PC-9 (cell line): ENCODE data around the gene ETHE1. TPM values are rescaled to one million over a fixed set of nuclear protein-coding genes. Genes with fewer than 3 reads are reported as not detected.

Experiments used
- BruUV-seq: library from RNA; stranded (reverse); fragments of 400-500 nt; replicated peaks from 2 replicates; lab custom pipeline; 2021; lab: Mats Ljungman, UMichigan
- CTCF ChIA-PET: fragments of 300-600 bp; sonication (Branson Sonifier 250); formaldehyde crosslinking; loops from one replicate; lab custom pipeline; 2022; ENCODE audit warnings: antibody characterized with exemption; lab: Charles Lee
- POLR2A ChIA-PET: fragments of 300-600 bp; sonication (Branson Sonifier 250); formaldehyde crosslinking; loops from one replicate; lab custom pipeline; 2022; ENCODE audit warnings: antibody characterized with exemption; ENCODE audit not compliant: unreplicated experiment; lab: Charles Lee
- DNase-seq, 2 experiments: peaks; one replicate each; pipeline versions ENCODE4 v3.0.0 to v3.0.0-alpha.2; 2015 to 2022; ENCODE audit warnings: mixed read lengths in 1 of 2
- H2AFZ ChIP-seq: fragments of 200-600 bp; sonication (generic); 2 replicates; pipeline ENCODE4 v1.8.1; 2017; ENCODE audit warnings: antibody characterized with exemption
- H3F3A ChIP-seq: fragments of 200-600 bp; sonication (generic); 2 replicates; pipeline ENCODE4 v1.8.1; 2017; ENCODE audit warnings: antibody characterized with exemption, mild to moderate bottlenecking, low read depth; ENCODE audit not compliant: insufficient read depth
- H3K27ac ChIP-seq: fragments of 200-600 bp; sonication (generic); 2 replicates; pipeline ENCODE4 v1.6.1; 2016; ENCODE audit warnings: mixed run types
- H3K27me3 ChIP-seq: fragments of 200-600 bp; sonication (generic); 2 replicates; pipeline ENCODE4 v1.6.1; 2016; ENCODE audit warnings: low read depth, mixed run types; ENCODE audit not compliant: insufficient read depth
- H3K36me3 ChIP-seq: fragments of 200-600 bp; sonication (generic); 2 replicates; pipeline ENCODE4 v1.6.1; 2016; ENCODE audit warnings: low read depth, mixed run types
- H3K4me1 ChIP-seq: fragments of 200-600 bp; sonication (generic); replicated peaks from 2 replicates; pipeline ENCODE4 v1.6.1; 2016; ENCODE audit warnings: mixed run types; ENCODE audit not compliant: insufficient read depth
- H3K4me2 ChIP-seq: fragments of 200-600 bp; sonication (generic); 2 replicates; pipeline ENCODE4 v1.6.1; 2017; ENCODE audit warnings: mixed run types
- H3K4me3 ChIP-seq: fragments of 200-600 bp; sonication (generic); 2 replicates; pipeline ENCODE4 v1.6.1; 2016; ENCODE audit warnings: mixed run types
- H3K79me2 ChIP-seq: fragments of 200-600 bp; sonication (generic); 2 replicates; pipeline ENCODE4 v1.6.1; 2017; ENCODE audit warnings: low read depth, mixed run types
- H3K9me2 ChIP-seq: fragments of 200-600 bp; sonication (generic); 2 replicates; pipeline ENCODE4 v1.8.1; 2017; ENCODE audit warnings: mild to moderate bottlenecking; ENCODE audit not compliant: insufficient read depth
- H3K9me3 ChIP-seq: fragments of 200-600 bp; sonication (generic); 2 replicates; pipeline ENCODE4 v1.8.1; 2016; ENCODE audit warnings: low read depth; ENCODE audit not compliant: insufficient read depth
- H4K20me1 ChIP-seq: fragments of 200-600 bp; sonication (generic); 2 replicates; pipeline ENCODE4 v1.8.1; 2017; ENCODE audit not compliant: insufficient read depth
- EZH2 ChIP-seq: fragments of 200-600 bp; sonication (generic); IDR thresholded peaks from 2 replicates; pipeline ENCODE4 v1.8.0; 2017; ENCODE audit warnings: antibody characterized with exemption, low read depth
- intact Hi-C: fragments of 100-400 bp; cut with micrococcal nuclease; formaldehyde crosslinking; loops from one replicate; pipeline ENCODE4 v1.10.0; 2022; ENCODE audit not compliant: unreplicated experiment
- total RNA-seq: library from RNA; stranded (reverse); gene quantifications from 2 replicates; pipeline ENCODE4 v1.2.3, GENCODE V29; 2021
- TF ChIP-seq, protein P1 (sequence below): fragments of 200-600 bp; sonication (generic); conservative IDR thresholded peaks from 2 replicates; pipeline ENCODE4 v1.6.1; 2017; ENCODE audit warnings: mixed run types, antibody characterized with exemption, mild to moderate bottlenecking, moderate library complexity

The ETHE1 gene
- total RNA-seq, 1 experiment from 2014 or later = 83.4 TPM

DNA sequence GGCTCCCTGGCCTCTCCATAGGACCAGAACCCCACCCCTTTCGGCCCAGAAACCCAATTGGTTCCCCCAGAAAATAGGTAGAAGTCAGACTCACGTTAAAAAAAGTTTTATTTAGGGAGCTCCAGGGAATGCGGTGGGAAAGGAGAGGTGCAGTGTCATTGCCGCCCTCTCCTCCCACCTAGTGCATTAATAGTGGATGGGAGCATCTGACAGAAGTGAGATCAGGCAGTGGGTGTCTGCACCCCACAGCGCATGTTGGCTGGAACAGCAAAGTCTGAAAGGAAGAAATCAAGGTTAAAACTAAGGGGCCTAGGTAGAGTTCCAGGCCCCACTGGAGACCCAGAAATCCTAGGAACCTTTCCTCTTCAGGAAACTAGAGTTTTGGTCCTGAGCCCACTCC lies 20.4 kb downstream of the ETHE1 start:
- TF ChIP-seq, protein P1, sequence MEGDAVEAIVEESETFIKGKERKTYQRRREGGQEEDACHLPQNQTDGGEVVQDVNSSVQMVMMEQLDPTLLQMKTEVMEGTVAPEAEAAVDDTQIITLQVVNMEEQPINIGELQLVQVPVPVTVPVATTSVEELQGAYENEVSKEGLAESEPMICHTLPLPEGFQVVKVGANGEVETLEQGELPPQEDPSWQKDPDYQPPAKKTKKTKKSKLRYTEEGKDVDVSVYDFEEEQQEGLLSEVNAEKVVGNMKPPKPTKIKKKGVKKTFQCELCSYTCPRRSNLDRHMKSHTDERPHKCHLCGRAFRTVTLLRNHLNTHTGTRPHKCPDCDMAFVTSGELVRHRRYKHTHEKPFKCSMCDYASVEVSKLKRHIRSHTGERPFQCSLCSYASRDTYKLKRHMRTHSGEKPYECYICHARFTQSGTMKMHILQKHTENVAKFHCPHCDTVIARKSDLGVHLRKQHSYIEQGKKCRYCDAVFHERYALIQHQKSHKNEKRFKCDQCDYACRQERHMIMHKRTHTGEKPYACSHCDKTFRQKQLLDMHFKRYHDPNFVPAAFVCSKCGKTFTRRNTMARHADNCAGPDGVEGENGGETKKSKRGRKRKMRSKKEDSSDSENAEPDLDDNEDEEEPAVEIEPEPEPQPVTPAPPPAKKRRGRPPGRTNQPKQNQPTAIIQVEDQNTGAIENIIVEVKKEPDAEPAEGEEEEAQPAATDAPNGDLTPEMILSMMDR = no peak
- TF ChIP-seq EZH2 = no peak
- no peaks in the 10 kb centered on the region for H4K20me1 ChIP-seq
- POLR2A ChIA-PET = no interaction called here
- H3K4me1 ChIP-seq = peaks cover 11% of the 10 kb centered on the region
- H3K9me3 ChIP-seq = no peaks in the 10 kb centered on the region
- no peak overlapping the region for H3K27ac ChIP-seq
- no TSS peak for BruUV-seq
- peaks cover 8% of the 10 kb centered on the region; the same call in 1 of the 2 replicates for H3K36me3 ChIP-seq
- no peak overlapping the region for H3K4me2 ChIP-seq
- CTCF ChIA-PET = no interaction called here
- H3K9me2 ChIP-seq = no peaks in the 10 kb centered on the region
- no peak for DNase-seq
- peaks cover 33% of the 10 kb centered on the region; the same call in 1 of the 2 replicates for H3F3A ChIP-seq
- H2AFZ ChIP-seq = no peak overlapping the region
- H3K27me3 ChIP-seq = no peaks in the 10 kb centered on the region
- no peak overlapping the region for H3K4me3 ChIP-seq
- peaks cover 14% of the 10 kb centered on the region for H3K79me2 ChIP-seq
- intact Hi-C loops = no loop called here

DNA sequence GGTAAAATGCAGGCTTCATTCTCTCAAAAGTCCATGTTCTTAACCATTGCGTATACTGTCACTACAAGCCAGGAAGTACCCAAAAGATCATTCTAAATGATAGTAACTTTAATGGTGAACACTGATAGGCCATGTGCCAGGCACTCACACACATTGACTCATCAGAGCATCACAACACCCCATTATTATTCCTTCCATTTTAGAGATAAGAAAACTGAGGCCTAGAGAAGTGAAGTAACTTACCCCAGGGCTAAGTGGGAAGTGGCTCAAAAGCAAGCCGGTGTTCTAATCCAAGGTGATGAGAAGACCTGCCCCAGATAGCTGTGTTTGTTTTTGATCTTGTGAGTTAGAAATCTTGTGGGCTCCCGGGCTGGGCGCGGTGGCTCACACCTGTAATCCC lies 21.1 kb downstream of the ETHE1 start:
- Histone ChIP-seq H3K36me3 (peaks cover 1% of the 10 kb centered on the region; the same call in 1 of the 2 replicates), H3F3A (peaks cover 28% of the 10 kb centered on the region; the same call in 1 of the 2 replicates), H3K27me3 (no peaks in the 10 kb centered on the region), H3K9me3 (no peaks in the 10 kb centered on the region), H2AFZ (no peak overlapping the region), H3K4me1 (peaks cover 11% of the 10 kb centered on the region), H4K20me1 (no peaks in the 10 kb centered on the region), H3K9me2 (no peaks in the 10 kb centered on the region), H3K4me3 (no peak overlapping the region), H3K4me2 (no peak overlapping the region), H3K79me2 (peaks cover 14% of the 10 kb centered on the region), H3K27ac (peak overlapping the region; percentile 63)
- no TSS peak for BruUV-seq
- intact Hi-C loops = no loop called here
- no peak for DNase-seq
- TF ChIP-seq, protein P1 = no peak
- TF ChIP-seq EZH2 = no peak
- POLR2A ChIA-PET = interaction anchor here (0.6 kb wide), 2 partner anchors 29 to 200 kb away, joined by 8 to 9 read pairs; no protein-coding TSS in a partner anchor
- CTCF ChIA-PET = no interaction called here

DNA sequence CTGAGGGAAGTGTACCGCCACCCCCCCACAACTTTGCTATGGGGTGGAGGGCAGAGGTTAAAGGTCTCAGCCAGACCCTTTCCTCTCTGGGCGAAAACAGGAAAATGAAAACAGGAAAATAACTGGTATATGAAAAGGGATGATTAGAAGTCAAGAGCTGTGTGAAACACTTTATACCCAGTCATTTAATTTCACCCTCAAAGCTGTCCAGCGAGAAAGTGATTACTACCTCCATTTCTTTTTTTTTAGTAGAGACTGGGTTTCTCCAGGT lies 21.9 kb downstream of the ETHE1 start:
- H3K4me2 ChIP-seq = peak overlapping the region; percentile 91
- peak overlapping the region; percentile 90 for H2AFZ ChIP-seq
- no peaks in the 10 kb centered on the region for H3K27me3 ChIP-seq
- H3F3A ChIP-seq = peaks cover 20% of the 10 kb centered on the region; the same call in 1 of the 2 replicates
- ChIA-PET CTCF (interaction anchor here (2.1 kb wide), 1 partner anchor 14 kb away, joined by 4 read pairs; no protein-coding TSS in a partner anchor), POLR2A (interaction anchor here (0.6 kb wide), 2 partner anchors 13 to 42 kb away, joined by 7 to 10 read pairs; no protein-coding TSS in a partner anchor)
- intact Hi-C loops = no loop called here
- peaks cover 14% of the 10 kb centered on the region for H3K79me2 ChIP-seq
- H4K20me1 ChIP-seq = no peaks in the 10 kb centered on the region
- no peaks in the 10 kb centered on the region for H3K9me3 ChIP-seq
- no peaks in the 10 kb centered on the region for H3K9me2 ChIP-seq
- H3K36me3 ChIP-seq = no peaks in the 10 kb centered on the region; the same call in 1 of the 2 replicates
- H3K27ac ChIP-seq = peak overlapping the region; percentile 63
- DNase-seq = no peak
- TF ChIP-seq EZH2 = no peak
- TF ChIP-seq, protein P1 = no peak
- H3K4me1 ChIP-seq = peaks cover 11% of the 10 kb centered on the region
- H3K4me3 ChIP-seq = peak overlapping the region; percentile 74
- no TSS peak for BruUV-seq
